ENCODE measurements around the gene TMEM53. TPM values are rescaled to one million over a fixed set of nuclear protein-coding genes. Genes with fewer than 3 reads are reported as not detected.

The TMEM53 gene
- total RNA-seq, 2 experiments from 2014 or later = 0.64 to 1.2 TPM

- no peaks in the 10 kb centered on the region for H3K27me3 Mint-ChIP-seq
- H3K4me1 Mint-ChIP-seq (ENCODE audit: low read depth) = peaks cover 59% of the 10 kb centered on the region
- no peak for ATAC-seq (ENCODE audit: poor library complexity)
- intact Hi-C loops (cut with DNase I, micrococcal nuclease) = loop anchor here in 1 of 2 experiments (5.0 kb wide), 6 partner anchors 103 to 858 kb away; partner anchors contain the start of genes B4GALT2, DMAP1, KIF2C and MUTYH
- Histone ChIP-seq H3K36me3 (ENCODE audit: insufficient read depth, low read length) (peaks cover 71% of the 10 kb centered on the region), H3K9me3 (ENCODE audit: control insufficient read depth in 1 of 2, insufficient read depth in 1 of 2, low read length in 2 of 2) (no peaks in the 10 kb centered on the region), H3K4me1 (ENCODE audit: insufficient read depth, low read length) (peaks cover 27% of the 10 kb centered on the region), H3K4me3 (ENCODE audit: low read length) (no peak overlapping the region), H3K27ac (ENCODE audit: low read depth in 1 of 2, low read length in 2 of 2) (no peak overlapping the region), H3K27me3 (ENCODE audit: control insufficient read depth in 1 of 2, insufficient read depth in 2 of 2, low read length in 2 of 2) (no peaks in the 10 kb centered on the region)
- CTCF ChIA-PET = interaction anchor here (1.1 kb wide), 1 partner anchor 18 kb away, joined by 3 read pairs; no protein-coding TSS in a partner anchor
- POLR2A ChIA-PET = no interaction called here
- no peak for TF ChIP-seq CTCF (IDR thresholded peaks at IDR 0.05)
- H3K27ac Mint-ChIP-seq = peak overlapping the region; percentile 98
- no peak for DNase-seq
- H3K36me3 Mint-ChIP-seq (ENCODE audit: low read depth) = peaks cover 78% of the 10 kb centered on the region
- H3K4me3 Mint-ChIP-seq = no peak overlapping the region
- H3K9me3 Mint-ChIP-seq = no peaks in the 10 kb centered on the region
Measured at GRCh38 chr1:44634606-44635189, 39.6 kb downstream of the TMEM53 start.

- peak in 1 of 14 experiments; percentile 34 for DNase-seq
- peaks cover 59% of the 10 kb centered on the region for H3K36me3 Mint-ChIP-seq (ENCODE audit: low read depth)
- POLR2A ChIA-PET = interaction anchor here (0.9 to 3.7 kb wide), 13 partner anchors 15 to 707 kb away, joined by 3 to 28 read pairs (median 10); partner anchors contain the start of genes ARMH1, BTBD19, DMAP1 and MUTYH
- intact Hi-C loops (cut with DNase I, micrococcal nuclease) = loop anchor here (2.0 to 5.0 kb wide), 7 partner anchors 20 to 860 kb away; partner anchors contain the start of genes B4GALT2 (in 1 of the 2), DMAP1 (in 1 of the 2), KIF2C (in 1 of the 2) and MUTYH (in 1 of the 2)
- no peaks in the 10 kb centered on the region for H3K27me3 Mint-ChIP-seq
- CTCF ChIA-PET = interaction anchor here (1.1 to 1.2 kb wide), 2 partner anchors 19 to 20 kb away, joined by 3 to 5 read pairs; no protein-coding TSS in a partner anchor
- peaks cover 27% of the 10 kb centered on the region for H3K4me1 ChIP-seq (ENCODE audit: insufficient read depth, low read length)
- peaks cover 50% of the 10 kb centered on the region for H3K36me3 ChIP-seq (ENCODE audit: insufficient read depth, low read length)
- no peak for TF ChIP-seq CTCF (IDR thresholded peaks at IDR 0.05)
- peak overlapping the region; percentile 89 for H3K4me3 Mint-ChIP-seq
- peak overlapping the region; percentile 42 to 68 for H3K27ac ChIP-seq (ENCODE audit: low read depth in 1 of 2, low read length in 2 of 2)
- no peaks in the 10 kb centered on the region for H3K9me3 Mint-ChIP-seq
- H3K27me3 ChIP-seq (ENCODE audit: control insufficient read depth in 1 of 2, insufficient read depth in 2 of 2, low read length in 2 of 2) = no peaks in the 10 kb centered on the region
- peak overlapping the region; percentile 98 for H3K27ac Mint-ChIP-seq
- peak; percentile 11 for ATAC-seq (ENCODE audit: poor library complexity)
- peak overlapping the region; percentile 71 for H3K4me3 ChIP-seq (ENCODE audit: low read length)
- H3K9me3 ChIP-seq (ENCODE audit: control insufficient read depth in 1 of 2, insufficient read depth in 1 of 2, low read length in 2 of 2) = no peaks in the 10 kb centered on the region
- H3K4me1 Mint-ChIP-seq (ENCODE audit: low read depth) = peaks cover 50% of the 10 kb centered on the region
Measured at GRCh38 chr1:44632598-44632997, 41.7 kb downstream of the TMEM53 start.

- H3K36me3 Mint-ChIP-seq (ENCODE audit: low read depth) = peaks cover 52% of the 10 kb centered on the region
- ATAC-seq (ENCODE audit: poor library complexity) (peak; percentile 75), DNase-seq (peak; percentile 80 to 93 (median 86))
- Histone ChIP-seq H3K27me3 (ENCODE audit: control insufficient read depth in 1 of 2, insufficient read depth in 2 of 2, low read length in 2 of 2) (no peaks in the 10 kb centered on the region), H3K27ac (ENCODE audit: low read depth in 1 of 2, low read length in 2 of 2) (peak overlapping the region; percentile 73 to 88), H3K36me3 (ENCODE audit: insufficient read depth, low read length) (peaks cover 43% of the 10 kb centered on the region), H3K4me1 (ENCODE audit: insufficient read depth, low read length) (peaks cover 27% of the 10 kb centered on the region), H3K4me3 (ENCODE audit: low read length) (peak overlapping the region; percentile 71), H3K9me3 (ENCODE audit: control insufficient read depth in 1 of 2, insufficient read depth in 1 of 2, low read length in 2 of 2) (no peaks in the 10 kb centered on the region)
- CTCF ChIA-PET = interaction anchor here (1.1 to 3.3 kb wide), 3 partner anchors 20 to 21 kb away, joined by 3 to 9 read pairs (median 5); no protein-coding TSS in a partner anchor
- H3K9me3 Mint-ChIP-seq = no peaks in the 10 kb centered on the region
- intact Hi-C loops (cut with DNase I, micrococcal nuclease) = loop anchor here (1.0 to 5.0 kb wide), 9 partner anchors 21 to 860 kb away; partner anchors contain the start of genes B4GALT2 (in 1 of the 2), DMAP1 (in 1 of the 2), KIF2C (in 1 of the 2) and MUTYH (in 1 of the 2)
- H3K4me1 Mint-ChIP-seq (ENCODE audit: low read depth) = peaks cover 48% of the 10 kb centered on the region
- H3K4me3 Mint-ChIP-seq = peak overlapping the region; percentile 92
- H3K27ac Mint-ChIP-seq = peak overlapping the region; percentile 98
- no peaks in the 10 kb centered on the region for H3K27me3 Mint-ChIP-seq
- no peak for TF ChIP-seq CTCF (IDR thresholded peaks at IDR 0.05)
- POLR2A ChIA-PET = interaction anchor here (0.6 to 3.7 kb wide), 28 partner anchors 10 to 1972 kb away, joined by 3 to 28 read pairs (median 5); partner anchors contain the start of genes ARMH1, BTBD19, DMAP1 and EIF2B3
Measured at GRCh38 chr1:44631647-44632539, 42.4 kb downstream of the TMEM53 start.

Data from CD4-positive, alpha-beta T cell (primary cell).